ENCODE measurements around the gene BFSP2.
"Not testable (repeated sequence)": the region's sequence is repeated elsewhere in the genome, so short reads cannot be mapped to it uniquely, and the experiment has no call there.

Gene BFSP2

GRCh38 chr3:133520286-133520685, 120.4 kb downstream of the BFSP2 start:
- no peaks in the 10 kb centered on the region for H3K9me3 ChIP-seq (ENCODE audit: control insufficient read depth, insufficient read depth, low read length)
- H3K9ac ChIP-seq (ENCODE audit: low read depth, low read length), result no peak overlapping the region
- no peaks in the 10 kb centered on the region for H3K27me3 ChIP-seq (ENCODE audit: control insufficient read depth, insufficient read depth, low read length)
- no peak overlapping the region for H3K4me3 ChIP-seq (ENCODE audit: low read depth, low read length)
- no peaks in the 10 kb centered on the region for H3K4me1 ChIP-seq (ENCODE audit: control insufficient read depth, insufficient read depth, low read length)
- H3K36me3 ChIP-seq (ENCODE audit: control insufficient read depth, insufficient read depth, low read length), result no peaks in the 10 kb centered on the region

DNA sequence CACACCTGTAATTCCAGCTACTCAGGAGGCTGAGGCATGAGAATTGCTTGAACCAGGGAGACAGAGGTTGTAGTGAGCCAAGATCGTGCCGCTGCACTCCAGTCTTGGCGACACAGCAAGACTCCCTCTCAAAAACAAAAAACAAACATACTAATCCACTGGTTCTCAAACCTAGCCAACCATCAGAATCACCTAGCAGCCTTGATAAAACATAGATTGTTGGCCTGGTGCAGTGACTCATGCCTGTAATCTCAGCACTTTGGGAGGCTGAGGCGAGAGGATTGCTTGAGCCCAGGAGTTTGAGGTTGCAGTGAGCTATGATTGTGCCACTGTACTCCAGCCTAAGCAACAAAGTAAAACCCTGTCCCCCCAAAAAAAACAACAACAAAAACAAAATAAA, 121.1 kb downstream of the BFSP2 start:
- H3K4me1 ChIP-seq (ENCODE audit: control insufficient read depth, insufficient read depth, low read length); H3K4me3 ChIP-seq (ENCODE audit: low read depth, low read length); H3K36me3 ChIP-seq (ENCODE audit: control insufficient read depth, insufficient read depth, low read length); H3K9me3 ChIP-seq (ENCODE audit: control insufficient read depth, insufficient read depth, low read length); H3K9ac ChIP-seq (ENCODE audit: low read depth, low read length); H3K27me3 ChIP-seq (ENCODE audit: control insufficient read depth, insufficient read depth, low read length): not testable (repeated sequence)

GRCh38 chr3:133521946-133522345, 122.1 kb downstream of the BFSP2 start:
- Histone ChIP-seq H3K36me3 (ENCODE audit: control insufficient read depth, insufficient read depth, low read length) (no peaks in the 10 kb centered on the region), H3K4me1 (ENCODE audit: control insufficient read depth, insufficient read depth, low read length) (no peaks in the 10 kb centered on the region), H3K4me3 (ENCODE audit: low read depth, low read length) (no peak overlapping the region), H3K9ac (ENCODE audit: low read depth, low read length) (no peak overlapping the region), H3K27me3 (ENCODE audit: control insufficient read depth, insufficient read depth, low read length) (no peaks in the 10 kb centered on the region), H3K9me3 (ENCODE audit: control insufficient read depth, insufficient read depth, low read length) (no peaks in the 10 kb centered on the region)

DNA sequence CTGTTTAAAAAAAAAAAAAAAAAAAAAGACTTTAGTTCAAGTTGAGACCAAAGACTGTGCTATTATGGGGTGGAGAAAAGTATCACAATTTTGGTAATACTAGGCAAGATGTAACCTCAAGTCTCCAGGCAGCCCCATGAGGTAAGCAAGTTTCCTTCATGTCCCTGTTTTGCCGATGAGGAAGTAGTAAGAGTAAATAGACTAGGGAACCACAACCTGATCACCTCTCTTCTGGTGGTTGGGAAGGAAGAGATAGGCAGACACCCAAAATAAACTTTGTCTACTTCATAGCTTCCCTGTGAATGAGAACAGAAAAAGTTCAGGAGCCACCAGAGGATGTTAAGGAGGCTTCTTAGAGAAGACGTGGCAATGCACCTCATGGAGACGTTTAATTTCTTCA, 123.9 kb downstream of the BFSP2 start:
- not testable (repeated sequence) for H3K36me3 ChIP-seq (ENCODE audit: control insufficient read depth, insufficient read depth, low read length); H3K4me3 ChIP-seq (ENCODE audit: low read depth, low read length); H3K9ac ChIP-seq (ENCODE audit: low read depth, low read length); H3K4me1 ChIP-seq (ENCODE audit: control insufficient read depth, insufficient read depth, low read length); H3K27me3 ChIP-seq (ENCODE audit: control insufficient read depth, insufficient read depth, low read length); H3K9me3 ChIP-seq (ENCODE audit: control insufficient read depth, insufficient read depth, low read length)

All from iPS-15b (cell line).